NCI-H187 treated with DMSO at 0.1 percent for 48 hours (cell line): Measurements from ENCODE around the gene ATF7.
"Not testable (repeated sequence)": the region's sequence is repeated elsewhere in the genome, so short reads cannot be mapped to it uniquely, and the experiment has no call there.

ENCODE experiments used
- DNase-seq: peaks from one replicate; lab custom pipeline; 2025; lab: John Stamatoyannopoulos, UW

ATF7 gene

DNA sequence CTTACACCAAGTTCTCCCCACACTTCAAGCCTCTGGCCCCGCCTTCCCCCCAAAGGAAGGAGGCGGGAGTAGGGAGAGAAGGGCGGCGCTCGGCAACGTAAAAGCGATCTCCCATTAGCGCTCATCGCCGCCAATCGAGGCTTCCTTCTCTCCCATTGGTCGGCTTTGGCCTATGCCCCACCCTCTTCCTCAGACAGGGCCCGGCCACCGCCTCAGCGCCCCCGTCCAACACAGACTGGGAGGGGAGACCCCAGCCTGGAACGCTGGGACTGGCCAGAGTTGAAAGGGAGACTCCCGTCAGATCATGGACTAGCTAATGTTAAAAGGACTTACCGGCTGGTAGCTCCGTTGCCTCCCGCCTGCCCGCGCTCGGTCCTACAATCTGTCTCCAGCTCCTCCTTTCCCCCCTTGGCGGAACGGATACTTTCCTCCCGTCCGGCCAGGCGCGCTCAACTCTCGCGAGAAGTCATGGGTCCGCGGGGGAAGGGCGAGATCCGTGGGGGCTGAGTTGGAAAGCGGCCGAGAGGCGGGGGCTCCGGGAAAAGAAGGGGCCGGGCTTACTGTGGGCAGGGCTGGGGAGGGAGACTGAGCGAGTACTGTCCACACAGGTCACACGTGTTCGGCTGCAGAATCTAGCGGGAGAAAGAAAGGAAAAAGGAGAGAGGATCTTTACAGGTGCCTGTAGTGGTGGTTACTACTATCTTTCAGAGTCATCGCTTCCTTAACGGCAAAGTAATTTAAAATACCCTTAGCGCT, at the start of gene ATF7:
Gene ATF7 (minus strand): TSS at position 437 of the 756 bp plus-strand sequence. CDS start 25,382 bp downstream, outside the sequence.
- DNase-seq: peak; percentile 90

DNA sequence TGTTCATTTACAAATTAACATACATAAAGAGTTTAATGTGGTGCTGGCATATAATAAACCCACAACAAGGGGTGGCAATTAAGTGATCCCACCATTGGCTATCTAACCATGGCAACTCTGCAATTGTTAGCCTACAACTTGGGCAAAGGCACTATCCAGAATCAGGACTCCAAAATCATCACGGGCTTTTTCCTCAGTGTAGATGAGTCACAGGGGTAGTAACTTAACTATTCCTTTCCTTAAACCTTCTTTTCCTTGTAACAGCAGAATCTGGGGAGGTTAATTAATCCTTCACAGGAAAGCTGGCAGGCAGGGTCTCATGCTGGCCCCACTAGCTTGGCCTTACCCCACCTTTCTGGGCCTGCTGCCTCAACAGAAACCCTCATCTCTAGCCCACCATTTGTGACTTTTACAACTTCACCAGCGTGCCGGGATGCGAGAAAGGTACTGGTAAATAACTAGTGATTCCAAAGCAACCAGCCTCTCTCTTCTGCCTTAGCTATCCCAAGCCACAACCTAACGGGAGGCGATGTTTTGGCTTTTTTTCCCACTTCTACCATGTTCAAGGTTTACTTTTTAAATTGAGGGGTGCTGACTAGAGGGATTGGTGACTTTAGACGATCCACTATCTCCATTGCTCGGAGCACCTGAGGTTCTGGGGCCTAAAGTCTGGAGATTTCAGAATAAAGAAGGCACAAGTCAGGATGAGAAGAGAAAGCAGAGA, 49.0 kb upstream of the ATF7 start:
- no peak for DNase-seq

GRCh38 chr12:53670971-53671370, 44.8 kb upstream of the ATF7 start:
- no peak for DNase-seq

DNA sequence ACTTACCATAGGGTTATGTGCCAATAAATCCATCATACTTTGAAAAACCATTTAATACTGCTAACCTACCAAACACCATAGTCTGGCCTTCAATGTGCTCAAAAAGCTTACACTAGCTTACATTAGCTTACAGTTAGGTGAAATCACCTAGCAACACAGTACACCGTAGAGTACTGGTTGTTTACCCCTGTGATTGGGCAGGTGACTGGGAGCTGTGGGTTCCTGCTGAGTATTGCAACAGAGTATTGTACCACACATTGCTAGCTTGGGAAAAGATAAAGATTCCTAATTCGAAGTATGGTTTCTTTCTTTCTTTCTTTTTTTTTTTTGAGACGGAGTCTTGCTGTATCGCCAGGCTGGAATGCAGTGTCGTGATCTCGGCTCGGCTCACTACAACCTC, 44.1 kb upstream of the ATF7 start:
- no peak for DNase-seq

DNA sequence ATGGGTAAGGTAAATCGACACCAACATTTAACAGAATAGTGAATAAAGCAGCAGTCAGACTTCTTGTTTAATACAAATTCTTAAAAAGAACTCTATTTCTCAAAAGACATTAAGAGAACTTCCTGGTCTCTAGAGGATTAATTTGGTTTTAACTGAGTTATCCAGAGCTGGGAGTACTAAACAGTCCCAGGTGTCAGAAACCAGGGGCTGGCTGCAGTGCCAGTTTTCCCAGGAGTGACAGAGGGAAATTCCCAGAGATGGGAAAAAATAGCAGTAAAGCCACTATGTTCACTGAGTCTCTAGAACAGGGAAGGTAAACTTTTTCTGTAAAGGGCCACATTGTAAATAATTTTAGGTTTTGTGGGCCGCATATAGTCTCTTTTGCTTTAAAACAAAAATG, 40.9 kb upstream of the ATF7 start:
- DNase-seq: no peak

DNA sequence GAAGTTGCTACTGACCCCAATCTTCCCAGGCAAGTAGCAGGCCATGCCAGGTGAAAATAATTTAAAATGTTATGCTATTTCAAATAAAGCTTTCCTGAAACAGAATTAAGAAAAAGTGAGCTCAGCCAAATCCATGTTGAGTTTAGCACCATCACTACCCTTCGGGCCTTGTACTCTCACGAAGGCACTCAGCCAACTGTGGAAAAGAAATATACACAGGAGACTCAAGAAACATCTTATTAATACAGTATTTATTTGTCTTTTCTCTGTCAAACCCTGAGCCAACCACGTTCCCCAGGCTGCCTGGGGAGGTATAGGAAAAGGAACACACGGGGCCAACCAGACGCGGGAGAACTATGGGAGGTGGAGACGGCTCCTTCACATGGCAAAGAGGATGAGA, 38.8 kb upstream of the ATF7 start:
- no peak for DNase-seq

DNA sequence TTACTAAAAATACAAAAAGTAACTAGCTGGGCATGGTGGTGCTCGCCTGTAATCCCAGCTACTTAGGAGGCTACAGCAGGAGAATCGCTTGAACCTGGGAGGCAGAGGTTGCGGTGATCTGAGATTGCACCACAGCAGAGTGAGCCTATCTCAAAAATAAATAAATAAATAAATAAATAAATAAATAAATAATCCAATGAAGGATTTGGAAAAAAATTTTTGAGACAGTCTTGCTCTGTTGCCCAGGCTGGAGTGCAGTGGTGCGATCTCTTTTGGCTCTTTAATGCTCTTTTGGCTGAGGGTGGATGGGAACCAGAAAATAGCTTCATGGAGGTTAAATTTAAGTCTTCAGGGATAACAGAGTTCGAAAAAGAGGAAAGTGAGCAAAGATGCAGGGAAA, 38.0 kb upstream of the ATF7 start:
- DNase-seq: no peak

- no peak for DNase-seq
Measured at GRCh38 chr12:53660041-53660440, 33.9 kb upstream of the ATF7 start.

GRCh38 chr12:53659571-53659981, 33.4 kb upstream of the ATF7 start:
- no peak for DNase-seq

DNA sequence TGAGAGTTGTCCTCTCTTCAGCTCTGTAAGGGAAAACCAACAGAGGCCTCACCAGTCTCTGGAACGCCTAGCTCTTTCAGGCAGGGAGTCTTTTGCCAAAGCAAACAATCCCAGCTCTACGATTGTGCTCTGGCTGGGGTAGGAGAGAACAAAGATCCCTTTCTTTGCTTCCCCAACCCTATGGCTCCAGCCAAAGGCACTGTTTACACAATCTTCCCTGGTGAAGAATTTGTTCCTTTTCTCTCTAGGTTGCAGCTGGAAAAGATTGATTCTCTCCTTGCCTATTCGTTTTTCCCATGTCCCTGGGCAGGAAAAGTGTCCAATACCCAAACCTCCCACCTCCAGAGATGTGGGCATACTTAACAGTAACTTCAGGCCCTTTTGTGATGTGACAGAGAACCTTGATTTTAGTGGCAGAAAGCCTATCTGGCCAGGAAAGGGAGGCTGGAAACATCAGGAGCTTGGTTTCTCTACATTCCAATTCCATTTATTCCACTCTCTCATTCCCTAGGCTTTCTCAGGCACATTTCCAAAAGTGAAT, 32.9 kb upstream of the ATF7 start:
- no peak for DNase-seq

DNA sequence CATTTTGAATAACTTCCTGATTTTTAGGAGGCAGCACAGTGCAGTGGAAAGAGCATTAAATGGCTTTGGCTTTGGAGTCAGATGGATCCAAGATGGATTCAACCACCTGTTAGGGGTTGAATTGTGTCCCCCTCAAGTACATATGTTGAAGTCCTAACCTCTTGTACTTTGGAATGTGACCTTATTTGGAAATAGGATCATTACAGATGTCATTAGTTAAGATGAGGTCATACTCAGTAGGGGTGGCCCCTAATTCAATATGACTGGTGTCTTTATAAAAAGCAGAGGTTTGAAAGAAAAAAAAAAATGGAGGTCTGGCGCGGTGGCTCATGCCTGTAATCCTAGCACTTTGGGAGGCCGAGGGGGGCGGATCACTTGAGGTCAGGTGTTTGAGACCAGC, 30.9 kb upstream of the ATF7 start:
- DNase-seq: no peak

DNA sequence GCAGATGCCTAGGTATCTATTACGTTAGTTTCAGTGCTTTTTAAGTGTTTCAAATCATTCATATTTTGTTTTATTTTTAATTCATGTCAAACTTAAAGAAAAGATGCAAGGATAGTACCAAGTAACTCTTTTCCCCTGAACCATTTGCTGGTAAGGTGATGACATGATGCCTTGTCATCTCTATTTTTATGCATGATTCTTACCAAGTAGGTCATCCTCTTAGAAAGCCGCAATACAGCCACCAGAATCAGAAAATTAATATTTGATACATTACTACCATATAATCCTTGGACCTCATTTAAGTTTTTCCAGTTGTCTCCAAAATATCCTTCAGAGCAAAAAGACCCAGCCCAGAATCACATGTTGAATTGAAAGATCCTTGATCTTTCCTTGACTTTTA, 27.4 kb upstream of the ATF7 start:
- DNase-seq: no peak

GRCh38 chr12:53652366-53652765, 26.2 kb upstream of the ATF7 start:
- no peak for DNase-seq

- DNase-seq: no peak
Measured at GRCh38 chr12:53651737-53652136, 25.6 kb upstream of the ATF7 start.

GRCh38 chr12:53646300-53646699, 20.1 kb upstream of the ATF7 start:
- not testable (repeated sequence) for DNase-seq

GRCh38 chr12:53645165-53645564, 19.0 kb upstream of the ATF7 start:
- DNase-seq: no peak

DNA sequence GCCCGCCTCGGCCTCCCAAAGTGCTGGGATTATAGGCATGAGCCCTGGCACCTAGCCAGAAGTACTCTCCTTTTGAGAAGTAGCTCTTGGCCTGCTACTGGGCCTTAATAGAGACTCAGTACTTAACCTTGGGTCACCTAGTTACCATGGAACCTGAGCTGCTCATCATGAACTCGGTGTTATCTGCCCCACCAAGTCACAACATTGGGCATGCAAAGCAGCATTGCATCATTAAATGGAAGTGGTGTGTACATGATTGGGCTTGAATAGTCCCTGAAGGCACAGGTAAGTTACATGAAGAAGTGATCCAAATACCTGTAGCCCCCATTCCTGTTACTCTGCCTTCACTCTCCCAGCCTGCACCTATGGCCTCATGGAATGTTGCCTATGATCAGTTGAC, 18.0 kb upstream of the ATF7 start:
- DNase-seq: no peak

GRCh38 chr12:53643232-53643979, 17.2 kb upstream of the ATF7 start:
- DNase-seq: no peak

GRCh38 chr12:53638057-53638456, 11.9 kb upstream of the ATF7 start:
- DNase-seq: no peak

DNA sequence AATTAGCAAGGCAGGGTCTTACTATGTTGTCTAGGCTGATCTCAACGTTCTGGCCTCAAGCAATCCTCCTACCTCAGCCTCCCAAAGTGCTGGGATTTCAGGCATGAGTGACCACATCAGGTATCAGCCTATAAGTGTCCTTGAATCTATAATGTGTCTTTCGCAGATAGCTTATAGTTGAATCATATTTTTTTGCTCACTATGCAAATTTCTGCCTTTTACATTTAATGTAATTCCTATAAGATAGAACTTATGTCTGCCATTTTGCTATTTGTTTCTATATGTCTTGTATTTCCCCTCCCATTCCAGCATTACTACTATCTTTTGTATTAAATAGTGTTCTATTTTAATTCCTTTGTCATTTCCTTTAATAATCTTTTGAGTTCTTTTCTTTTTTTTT, 10.5 kb upstream of the ATF7 start:
- no peak for DNase-seq

- not testable (repeated sequence) for DNase-seq
Measured at GRCh38 chr12:53635708-53636107, 9.5 kb upstream of the ATF7 start.

DNA sequence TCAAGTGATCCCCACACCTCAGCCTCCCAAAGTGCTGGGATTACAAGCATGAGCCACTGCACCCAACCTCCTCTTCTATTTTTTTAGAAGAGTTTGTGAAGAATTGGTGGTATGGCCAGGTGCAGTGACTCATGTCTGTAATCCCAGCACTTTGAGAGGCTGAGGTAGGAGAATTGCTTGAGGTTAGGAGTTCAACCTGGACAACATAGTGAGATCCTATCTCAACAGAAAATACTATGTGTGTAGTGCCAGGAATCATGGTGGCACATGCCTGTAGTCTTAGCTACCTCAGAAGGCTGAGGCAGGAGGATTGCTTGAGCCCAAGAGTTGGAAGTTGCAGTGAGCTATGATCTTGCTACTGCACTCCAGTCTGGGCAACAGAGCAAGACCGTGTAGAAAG, 5.5 kb upstream of the ATF7 start:
- no peak for DNase-seq

DNA sequence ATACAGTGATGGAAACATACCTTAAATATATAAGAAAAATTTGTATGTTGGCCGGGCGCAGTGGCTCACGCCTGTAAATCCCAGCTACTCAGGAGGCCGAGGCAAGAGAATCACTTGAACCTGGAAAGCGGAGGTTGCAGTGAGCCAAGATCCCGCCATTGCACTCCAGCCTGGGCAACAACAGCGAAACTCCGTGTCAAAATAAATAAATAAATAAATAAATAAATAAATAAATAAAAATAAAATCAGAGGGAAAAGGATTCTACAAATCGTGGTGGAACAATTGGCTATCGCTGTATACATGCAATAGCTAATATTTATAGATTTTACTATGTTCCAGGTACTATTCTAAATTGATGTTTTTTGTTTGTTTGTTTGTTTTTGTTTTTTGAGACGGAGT, 1.7 kb upstream of the ATF7 start:
- DNase-seq: no peak
